ENCODE data around the gene ZNF787. TPM values are rescaled to one million over a fixed set of nuclear protein-coding genes. Genes with fewer than 3 reads are reported as not detected.

ZNF787 gene
- total RNA-seq, 4 donors from 2014 or later: 3.3 to 32.1 (median 21.5) TPM; not detected in 1

- Histone ChIP-seq H3K36me3 (no peaks in the 10 kb centered on the region), H3K4me3 (no peak overlapping the region), H3K9me3 (no peaks in the 10 kb centered on the region), H3K4me1 (peaks cover 0 to 5% of the 10 kb centered on the region in 2 donors), H3K27ac (no peak overlapping the region), H3K27me3 (no peaks in the 10 kb centered on the region)
- intact Hi-C loops (cut with DNase I; ENCODE audit: low total_unique reads): loop anchor here (10.0 kb wide), 1 partner anchor 549 kb away; no protein-coding TSS in a partner anchor
- no peak for DNase-seq
- TF ChIP-seq POLR2A (IDR thresholded peaks at IDR 0.05) (no peak), CTCF (IDR thresholded peaks at IDR 0.05) (no peak)
Observed at GRCh38 chr19:56085571-56086275, 35.4 kb downstream of the ZNF787 start.

DNA sequence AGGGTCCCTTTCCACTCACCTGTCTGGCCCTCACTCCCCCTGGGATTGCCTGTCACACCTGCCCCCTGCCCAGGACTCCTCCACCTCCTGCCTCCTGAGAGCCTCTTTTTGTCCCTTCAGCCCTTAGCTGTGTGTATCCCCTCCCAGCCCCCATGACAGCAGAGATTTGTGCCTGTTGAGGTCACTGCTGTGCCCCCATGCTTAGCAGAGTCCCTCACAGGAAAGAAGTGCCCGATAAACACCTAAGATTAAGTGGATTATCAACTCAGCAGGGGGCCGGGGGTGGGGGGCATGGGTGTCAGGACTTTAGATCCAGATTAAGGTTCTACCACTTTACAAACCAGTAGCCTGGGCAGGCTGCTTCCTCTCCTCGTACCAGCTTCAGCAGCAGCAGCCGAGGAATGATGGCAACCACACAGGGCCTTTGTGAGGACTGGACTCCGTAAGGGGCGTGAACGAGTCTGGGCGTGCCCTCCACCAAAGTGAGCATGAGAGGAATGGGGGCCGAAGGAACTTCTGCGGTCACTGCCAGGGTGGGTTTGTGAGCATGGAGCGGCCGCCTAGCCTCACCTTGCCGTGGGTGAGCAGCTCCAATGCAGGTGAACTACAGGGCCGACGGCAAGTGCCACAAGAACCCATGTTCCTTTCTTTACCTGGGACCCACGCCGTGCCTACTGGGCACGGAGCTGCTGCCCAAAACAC lies 36.1 kb downstream of the ZNF787 start:
- Histone ChIP-seq H3K27me3 (no peaks in the 10 kb centered on the region), H3K9me3 (no peaks in the 10 kb centered on the region), H3K27ac (no peak overlapping the region), H3K4me3 (no peak overlapping the region), H3K36me3 (no peaks in the 10 kb centered on the region), H3K4me1 (peaks cover 0 to 5% of the 10 kb centered on the region in 2 donors)
- no peak for TF ChIP-seq POLR2A (IDR thresholded peaks at IDR 0.05)
- no peak for TF ChIP-seq CTCF (IDR thresholded peaks at IDR 0.05)
- intact Hi-C loops (cut with DNase I; ENCODE audit: low total_unique reads): loop anchor here (10.0 kb wide), 1 partner anchor 550 kb away; no protein-coding TSS in a partner anchor
- no peak for DNase-seq

GRCh38 chr19:56083668-56084067 lies 37.4 kb downstream of the ZNF787 start:
- H3K4me3 ChIP-seq: no peak overlapping the region

GRCh38 chr19:56080669-56081401 lies 40.3 kb downstream of the ZNF787 start:
- Histone ChIP-seq H3K4me3 (no peak overlapping the region), H3K27ac (no peak overlapping the region), H3K36me3 (no peaks in the 10 kb centered on the region), H3K27me3 (no peaks in the 10 kb centered on the region), H3K4me1 (peaks cover 0 to 5% of the 10 kb centered on the region in 2 donors), H3K9me3 (no peaks in the 10 kb centered on the region)
- TF ChIP-seq CTCF (IDR thresholded peaks at IDR 0.05) (peak; percentile 15 to 46 (median 32)), POLR2A (IDR thresholded peaks at IDR 0.05) (no peak)
- intact Hi-C loops (cut with DNase I; ENCODE audit: low total_unique reads): loop anchor here (10.0 kb wide), 1 partner anchor 554 kb away; no protein-coding TSS in a partner anchor
- DNase-seq: peak; percentile 45 to 50

More at GRCh38 chr19:56083668-56084067, 37.4 kb downstream of the ZNF787 start:
- intact Hi-C loops (cut with DNase I; ENCODE audit: low total_unique reads): loop anchor here (10.0 kb wide), 1 partner anchor 551 kb away; no protein-coding TSS in a partner anchor
- TF ChIP-seq CTCF (IDR thresholded peaks at IDR 0.05): no peak
- TF ChIP-seq POLR2A (IDR thresholded peaks at IDR 0.05): no peak
- H3K27me3 ChIP-seq: no peaks in the 10 kb centered on the region
- H3K36me3 ChIP-seq: no peaks in the 10 kb centered on the region
- H3K4me1 ChIP-seq: peaks cover 0 to 5% of the 10 kb centered on the region in 2 donors
- DNase-seq: no peak
- no peaks in the 10 kb centered on the region for H3K9me3 ChIP-seq
- H3K27ac ChIP-seq: no peak overlapping the region
